Suprapubic skin (tissue), 3 donors: Measurements from ENCODE around the gene POLR3C.

Experiments used
- CTCF ChIP-seq, 2 donors: fragments of 200-600 bp in 1 of 2; fragments of 450-650 bp in 1 of 2; sonication (generic) in 1 of 2; IDR thresholded peaks; one replicate each; pipeline ENCODE4 v1.5.1; 2016 to 2019; ENCODE audit warnings: antibody characterized with exemption in 2 of 2, mild to moderate bottlenecking in 1 of 2, moderate library complexity in 1 of 2
- POLR2AphosphoS5 ChIP-seq, 3 donors: sonication (generic); formaldehyde crosslinking; IDR thresholded peaks; one replicate each; pipeline ENCODE4 v1.6.1; 2017; ENCODE audit warnings: antibody characterized with exemption in 3 of 3

GRCh38 chr1:145846201-145846612, 22.2 kb downstream of the POLR3C start:
- TF ChIP-seq POLR2AphosphoS5 (IDR thresholded peaks at IDR 0.05), result no peak
- peak; percentile 6 to 57 for TF ChIP-seq CTCF (IDR thresholded peaks at IDR 0.05)
